C4-2B (cell line): Measurements from ENCODE around the gene PRM1.

Source experiments
- H3K27ac ChIP-seq: fragments of 450-650 bp; 2 replicates; pipeline ENCODE4 v1.5.1; 2017
- CTCF ChIP-seq: fragments of 450-650 bp; conservative IDR thresholded peaks from 2 replicates; pipeline ENCODE4 v1.5.1; 2017; ENCODE audit warnings: mild to moderate bottlenecking
- ZFX ChIP-seq: fragments of 450-650 bp; IDR thresholded peaks from 2 replicates; pipeline ENCODE4 v1.6.1; 2017

Gene PRM1

GRCh38 chr16:11257131-11257938 lies 23.8 kb downstream of the PRM1 start:
- TF ChIP-seq ZFX: no peak
- peak; percentile 89 for TF ChIP-seq CTCF
- no peak overlapping the region; the same call in 1 of the 2 replicates for H3K27ac ChIP-seq

- TF ChIP-seq ZFX: no peak
- no peak for TF ChIP-seq CTCF
- H3K27ac ChIP-seq: peak overlapping the region; percentile 64; the same call in 1 of the 2 replicates
These were observed 24.4 kb downstream of the PRM1 start for GRCh38 chr16:11256661-11257130.

- peak within 1 kb of the TSS; percentile 64 for H3K27ac ChIP-seq
- TF ChIP-seq ZFX: peak; percentile 31; the same call in 1 of the 2 replicates
- peak; percentile 97 for TF ChIP-seq CTCF
These were observed 25.1 kb downstream of the PRM1 start, which contains the start of gene SOCS1 for GRCh38 chr16:11255737-11256660. TSS of gene SOCS1 (minus strand) at chr16:11256204. CDS start at chr16:11255478, 726 bp downstream.

GRCh38 chr16:11254913-11255736 lies 26.0 kb downstream of the PRM1 start:
- H3K27ac ChIP-seq: peak overlapping the region; percentile 64; the same call in 1 of the 2 replicates
- no peak for TF ChIP-seq CTCF
- TF ChIP-seq ZFX: no peak

- no peak for TF ChIP-seq ZFX
- TF ChIP-seq CTCF: no peak
These were observed 26.9 kb downstream of the PRM1 start for GRCh38 chr16:11253995-11254912.

More at GRCh38 chr16:11253995-11254912, 26.9 kb downstream of the PRM1 start:
- no peak overlapping the region for H3K27ac ChIP-seq
